T-cell (primary cell): Measurements from ENCODE around the gene GPRIN2. TPM values are rescaled to one million over a fixed set of nuclear protein-coding genes. Genes with fewer than 3 reads are reported as not detected.
A peak's percentile ranks its signal among the peaks of the same experiment; 100 is the strongest.

ENCODE experiments used
- ATAC-seq, 4 experiments: fragments of 200-7000 bp in 3 of 4; fragments of 150-1000 bp in 1 of 4; cut with Tn5 transposase; replicated peaks in 1 of 4; 1 replicate in 3 of 4; 2 replicates in 1 of 4; pipeline ENCODE4 v1.10.0; 2021; ENCODE audit warnings: moderate library complexity in 3 of 4, mild to moderate bottlenecking in 2 of 4, moderate number of reproducible peaks in 1 of 4
- CTCF ChIA-PET, 2 donors: fragments of 300-600 bp; sonication (Branson Sonifier 250); formaldehyde crosslinking; loops; one replicate each; lab custom pipeline; 2022; ENCODE audit warnings: antibody characterized with exemption in 2 of 2; lab: Charles Lee
- POLR2A ChIA-PET, 2 donors: fragments of 300-600 bp; sonication (Branson Sonifier 250); formaldehyde crosslinking; loops; one replicate each; lab custom pipeline; 2022; ENCODE audit warnings: antibody characterized with exemption in 2 of 2; lab: Charles Lee
- DNase-seq, 35 experiments: peaks; one replicate each; pipeline versions ENCODE4 v3.0.0 to v3.0.0-alpha.2; 2013 to 2023
- H3K27ac ChIP-seq: one replicate; pipeline ENCODE4 v1.5.1; 2013; ENCODE audit warnings: low read length
- H3K27me3 ChIP-seq, 2 experiments: replicated peaks in 1 of 2; 1 replicate in 1 of 2; 2 replicates in 1 of 2; pipeline versions ENCODE4 v1.6.1 to v1.7.0; 2013; ENCODE audit warnings: low read length in 1 of 2, mixed read lengths in 1 of 2; ENCODE audit not compliant: control insufficient read depth in 2 of 2, insufficient read depth in 2 of 2; ENCODE audit errors: extremely low read depth in 1 of 2
- H3K36me3 ChIP-seq, 2 donors: 1 replicate in 1 of 2; 2 replicates in 1 of 2; pipeline versions ENCODE4 v1.6.1 to v1.7.0; 2013; ENCODE audit warnings: low read length in 1 of 2; ENCODE audit not compliant: control insufficient read depth in 2 of 2, insufficient read depth in 1 of 2; ENCODE audit errors: extremely low read depth in 1 of 2
- H3K4me1 ChIP-seq, 2 experiments: 1 replicate in 1 of 2; 2 replicates in 1 of 2; pipeline versions ENCODE4 v1.6.1 to v1.7.0; 2013; ENCODE audit warnings: low read length in 2 of 2, mixed read lengths in 1 of 2; ENCODE audit not compliant: insufficient read depth in 2 of 2, control insufficient read depth in 1 of 2; ENCODE audit errors: extremely low read depth in 1 of 2
- H3K4me3 ChIP-seq, 2 donors: 1 replicate in 1 of 2; 2 replicates in 1 of 2; pipeline versions ENCODE4 v1.5.1 to v1.7.0; 2013; ENCODE audit warnings: mild to moderate bottlenecking in 2 of 2, low read length in 1 of 2, moderate library complexity in 1 of 2; ENCODE audit not compliant: control insufficient read depth in 1 of 2; ENCODE audit errors: extremely low read depth in 1 of 2
- H3K9me3 ChIP-seq: 2 replicates; pipeline ENCODE4 v1.7.0; 2013
- H3K27ac Mint-ChIP-seq, 2 donors: one replicate each; pipeline ENCODE4 v1.8.0; 2020 to 2021; ENCODE audit warnings: mild to moderate bottlenecking in 2 of 2, mixed read lengths in 2 of 2
- H3K27me3 Mint-ChIP-seq, 2 donors: one replicate each; pipeline ENCODE4 v1.8.0; 2021 to 2022; ENCODE audit warnings: mixed read lengths in 2 of 2
- H3K36me3 Mint-ChIP-seq: one replicate; pipeline ENCODE4 v1.8.0; 2021; ENCODE audit warnings: mixed read lengths
- H3K4me1 Mint-ChIP-seq, 3 donors: one replicate each; pipeline ENCODE4 v1.8.0; 2020 to 2022; ENCODE audit warnings: mixed read lengths in 3 of 3, mild to moderate bottlenecking in 1 of 3
- H3K4me3 Mint-ChIP-seq, 3 donors: one replicate each; pipeline ENCODE4 v1.8.0; 2020 to 2022; ENCODE audit warnings: mild to moderate bottlenecking in 3 of 3, mixed read lengths in 3 of 3, moderate library complexity in 3 of 3
- H3K9me3 Mint-ChIP-seq, 3 donors: one replicate each; pipeline ENCODE4 v1.8.0; 2020 to 2022; ENCODE audit warnings: mixed read lengths in 3 of 3
- WGBS: methylation state at CpG from one replicate; pipeline ENCODE4 v1.1.5; 2013; ENCODE audit warnings: missing lambda C conversion rate; ENCODE audit not compliant: insufficient coverage; 5-methylcytosine and 5-hydroxymethylcytosine counted together
- total RNA-seq, 35 experiments: library from RNA in 6 of 35; stranded (reverse) in 6 of 35; fragments of 120-200 nt in 1 of 35; gene quantifications; one replicate each; pipeline versions ENCODE4 v1.2.1 to v1.2.4 and lab custom pipeline; 2013 to 2026

GPRIN2 gene
- total RNA-seq, 5 donors from 2014 or later (not counting 1 experiment from before 2014, with no cell fraction given): not detected

DNA sequence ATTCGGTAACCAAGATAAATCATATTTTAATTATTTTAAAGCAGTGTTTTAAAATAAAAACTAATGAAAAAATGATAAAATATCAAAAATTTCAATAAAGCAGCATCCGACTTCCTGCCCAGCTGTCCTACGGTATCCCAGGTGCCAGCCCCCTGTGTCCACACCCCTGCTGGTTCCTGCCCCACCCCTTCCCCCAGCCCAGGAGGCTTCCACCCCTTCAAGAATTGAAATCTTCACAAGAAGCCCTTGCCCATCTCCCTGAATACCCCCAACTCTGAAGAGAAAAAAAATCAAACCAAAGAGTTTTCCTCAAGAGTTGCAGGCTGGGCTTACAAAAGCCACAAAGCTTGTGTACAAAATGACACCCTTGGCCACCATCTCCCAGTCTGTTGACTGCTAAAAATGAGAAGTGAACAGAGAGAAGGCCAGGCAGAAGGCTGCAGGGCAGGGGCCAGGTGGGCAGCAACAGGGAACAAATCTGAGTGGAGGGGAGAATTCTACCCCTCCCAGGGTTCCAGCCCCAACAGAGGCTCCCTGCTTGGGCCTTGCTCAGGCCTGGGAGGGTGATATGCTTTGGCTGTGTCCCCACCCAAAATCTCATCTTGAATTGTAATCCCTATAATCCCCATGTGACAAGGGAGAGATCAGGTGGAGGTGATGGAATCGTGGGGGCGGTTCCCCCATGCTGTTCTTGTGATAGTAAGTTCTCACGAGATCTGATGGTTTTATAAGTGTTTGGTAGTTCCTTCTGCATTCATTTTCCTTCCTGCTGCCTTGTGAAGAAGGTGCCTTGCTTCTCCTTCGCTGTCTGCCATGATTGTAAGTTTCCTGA lies 14.5 kb downstream of the GPRIN2 start:
- no peak overlapping the region for H3K4me3 ChIP-seq
- H3K4me3 Mint-ChIP-seq: no peak overlapping the region
- H3K27ac Mint-ChIP-seq: no peak overlapping the region
- ATAC-seq (no peak), DNase-seq (peak in 3 of 35 experiments; percentile 1 to 21 (median 2))
- peaks cover 38 to 57% of the 10 kb centered on the region in 2 donors for H3K27me3 Mint-ChIP-seq
- no peaks in the 10 kb centered on the region for H3K36me3 ChIP-seq
- H3K27me3 ChIP-seq: peaks cover 12 to 63% of the 10 kb centered on the region in 2 experiments
- WGBS: 69% methylated on average over 4 of the region's 7 CpGs
- H3K9me3 Mint-ChIP-seq: no peaks in the 10 kb centered on the region
- POLR2A ChIA-PET: no interaction called here
- H3K36me3 Mint-ChIP-seq: no peaks in the 10 kb centered on the region
- no peaks in the 10 kb centered on the region for H3K9me3 ChIP-seq
- no peak overlapping the region for H3K27ac ChIP-seq
- peaks cover 5 to 12% (median 5%) of the 10 kb centered on the region in 3 donors for H3K4me1 Mint-ChIP-seq
- CTCF ChIA-PET: no interaction called here
- H3K4me1 ChIP-seq: peaks cover 0 to 9% of the 10 kb centered on the region in 2 experiments

DNA sequence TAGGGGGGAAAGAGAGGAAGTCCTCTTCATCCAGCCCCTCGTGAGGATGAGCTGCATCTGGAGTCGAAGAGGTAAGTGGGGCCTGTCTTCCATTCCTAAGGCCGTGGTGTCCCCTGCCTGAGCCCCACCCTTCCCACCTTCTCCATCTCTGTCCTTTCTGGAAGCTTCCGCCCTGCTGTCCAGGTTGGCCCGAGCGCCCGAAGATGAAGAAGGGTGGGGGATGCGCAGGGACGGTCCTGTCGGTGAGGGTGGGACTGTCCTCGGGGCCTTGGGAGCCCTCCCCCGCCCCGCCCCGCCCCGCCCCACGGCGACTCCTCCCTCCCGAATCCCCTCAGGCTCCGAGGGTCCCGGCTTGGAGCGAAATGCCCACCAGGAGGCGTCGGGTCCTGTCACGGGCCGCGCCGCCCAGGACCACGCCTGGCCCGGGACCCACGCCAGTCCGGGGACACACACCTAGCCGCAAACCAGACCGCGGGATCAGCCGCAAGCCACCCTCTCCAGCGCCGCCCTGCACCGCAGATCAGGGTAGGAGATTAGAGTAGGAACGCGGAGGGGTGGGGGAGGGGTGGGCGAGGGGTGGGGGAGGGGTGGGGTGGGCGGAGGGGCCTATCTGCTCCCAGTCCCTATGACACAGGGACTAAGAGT lies 15.3 kb downstream of the GPRIN2 start:
- H3K36me3 Mint-ChIP-seq: no peaks in the 10 kb centered on the region
- peaks cover 42 to 65% of the 10 kb centered on the region in 2 donors for H3K27me3 Mint-ChIP-seq
- no peaks in the 10 kb centered on the region for H3K9me3 Mint-ChIP-seq
- no peak overlapping the region for H3K27ac ChIP-seq
- H3K27ac Mint-ChIP-seq: no peak overlapping the region
- CTCF ChIA-PET: no interaction called here
- 7% methylated on average over 10 of the region's 42 CpGs for WGBS
- no peak overlapping the region for H3K4me3 ChIP-seq
- H3K4me1 ChIP-seq: peaks cover 0 to 9% of the 10 kb centered on the region in 2 experiments
- no peaks in the 10 kb centered on the region for H3K36me3 ChIP-seq
- no peak for ATAC-seq
- H3K9me3 ChIP-seq: no peaks in the 10 kb centered on the region
- POLR2A ChIA-PET: no interaction called here
- peaks cover 5 to 12% (median 5%) of the 10 kb centered on the region in 3 donors for H3K4me1 Mint-ChIP-seq
- peak in 3 of 35 experiments; percentile 2 to 24 (median 5) for DNase-seq
- peak overlapping the region in 1 of 3 donors; percentile 28 for H3K4me3 Mint-ChIP-seq
- peaks cover 12 to 63% of the 10 kb centered on the region in 2 experiments for H3K27me3 ChIP-seq

DNA sequence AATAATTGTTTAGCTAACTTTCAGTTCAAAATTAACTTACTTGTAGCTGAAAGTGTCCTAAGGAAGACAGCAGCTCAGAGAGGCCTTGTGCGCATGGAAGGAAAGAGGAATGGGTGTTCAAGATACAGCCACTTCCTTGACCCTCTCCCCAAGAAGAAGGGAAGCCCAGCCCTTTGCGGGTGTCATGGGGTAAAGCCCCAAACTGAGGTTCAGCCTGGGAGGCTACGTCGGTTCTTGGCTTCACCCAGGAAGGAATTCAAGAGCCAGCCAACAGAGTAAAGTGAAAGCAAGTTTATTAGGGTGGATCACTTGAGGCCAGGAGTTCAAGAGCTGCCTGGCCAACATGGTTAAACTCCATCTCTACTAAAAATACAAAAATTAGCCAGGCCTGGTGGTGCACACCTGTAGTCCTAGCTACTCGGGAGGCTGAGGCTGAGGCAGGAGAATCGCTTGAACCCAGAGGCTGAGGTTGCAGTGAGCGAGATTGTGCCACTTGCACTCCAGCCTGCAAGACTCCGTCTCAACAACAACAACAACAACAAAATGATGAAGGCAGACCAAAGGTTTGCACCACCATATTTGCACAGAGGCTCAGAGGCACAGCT lies 15.9 kb downstream of the GPRIN2 start:
- Mint-ChIP-seq H3K27ac (no peak overlapping the region), H3K27me3 (peaks cover 42 to 66% of the 10 kb centered on the region in 2 donors), H3K9me3 (no peaks in the 10 kb centered on the region), H3K36me3 (no peaks in the 10 kb centered on the region), H3K4me1 (peaks cover 5 to 12% (median 5%) of the 10 kb centered on the region in 3 donors), H3K4me3 (peak overlapping the region in 2 of 3 donors; percentile 11 to 28)
- H3K27me3 ChIP-seq: peaks cover 12 to 65% of the 10 kb centered on the region in 2 experiments
- no peak overlapping the region for H3K27ac ChIP-seq
- no peak overlapping the region for H3K4me3 ChIP-seq
- ChIA-PET CTCF (no interaction called here), POLR2A (no interaction called here)
- ATAC-seq (no peak), DNase-seq (peak in 1 of 35 experiments; percentile 4)
- no peaks in the 10 kb centered on the region for H3K36me3 ChIP-seq
- 85% methylated on average over 2 of the region's 8 CpGs for WGBS
- H3K9me3 ChIP-seq: no peaks in the 10 kb centered on the region
- H3K4me1 ChIP-seq: peaks cover 0 to 9% of the 10 kb centered on the region in 2 experiments

DNA sequence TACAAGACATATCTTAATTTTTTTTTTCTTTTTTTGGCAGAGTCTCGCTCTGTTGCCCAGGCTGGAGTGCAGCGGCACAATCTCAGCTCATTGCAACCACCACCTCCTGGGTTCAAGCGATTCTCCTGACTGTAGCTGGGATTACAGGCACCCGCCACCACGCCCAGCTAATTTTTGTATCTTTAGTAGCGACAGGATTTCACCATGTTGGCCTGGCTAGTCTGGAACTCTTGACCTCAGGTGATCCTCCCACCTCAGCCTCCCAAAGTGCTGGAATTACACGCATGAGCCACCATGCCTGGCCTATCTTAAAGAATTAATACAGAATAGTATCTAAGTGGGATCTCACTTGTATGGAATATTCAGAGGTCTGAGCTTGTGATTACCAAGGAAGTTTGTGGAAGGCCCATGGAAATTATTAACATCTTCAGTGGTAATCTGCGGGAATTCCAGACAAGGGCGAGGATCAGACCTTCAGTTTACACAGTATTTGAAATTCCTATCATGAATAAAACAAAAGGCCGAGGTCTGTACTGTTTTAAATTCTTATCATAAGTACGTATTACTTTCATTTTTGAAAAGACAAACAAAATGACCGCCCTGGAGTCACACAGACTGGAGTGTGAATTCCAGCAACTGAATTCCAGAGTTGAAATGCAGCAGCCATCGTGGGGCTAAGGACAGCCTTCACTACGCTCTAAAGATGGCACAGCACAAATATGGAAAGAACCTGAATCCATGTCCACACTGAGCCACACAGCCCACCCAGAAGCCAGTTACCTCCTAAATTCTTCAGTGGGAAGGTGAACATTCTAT lies 16.7 kb downstream of the GPRIN2 start:
- H3K36me3 ChIP-seq: no peaks in the 10 kb centered on the region
- no peak for DNase-seq
- CTCF ChIA-PET: interaction anchor here in 1 of 2 donors (0.6 kb wide), 1 partner anchor 1515 kb away, joined by 4 read pairs; no protein-coding TSS in a partner anchor
- Mint-ChIP-seq H3K36me3 (no peaks in the 10 kb centered on the region), H3K4me3 (peak overlapping the region in 1 of 3 donors; percentile 28), H3K27ac (no peak overlapping the region), H3K27me3 (peaks cover 42 to 65% of the 10 kb centered on the region in 2 donors), H3K4me1 (peaks cover 5 to 12% (median 5%) of the 10 kb centered on the region in 3 donors), H3K9me3 (no peaks in the 10 kb centered on the region)
- no peaks in the 10 kb centered on the region for H3K9me3 ChIP-seq
- H3K4me3 ChIP-seq: no peak overlapping the region
- ATAC-seq: no peak
- POLR2A ChIA-PET: interaction anchor here in 1 of 2 donors (0.6 kb wide), 1 partner anchor 12 kb away, joined by 4 read pairs; no protein-coding TSS in a partner anchor
- peaks cover 12 to 66% of the 10 kb centered on the region in 2 experiments for H3K27me3 ChIP-seq
- no peak overlapping the region for H3K27ac ChIP-seq
- WGBS: 81% methylated on average over 9 of the region's 14 CpGs
- H3K4me1 ChIP-seq: peaks cover 0 to 9% of the 10 kb centered on the region in 2 experiments

DNA sequence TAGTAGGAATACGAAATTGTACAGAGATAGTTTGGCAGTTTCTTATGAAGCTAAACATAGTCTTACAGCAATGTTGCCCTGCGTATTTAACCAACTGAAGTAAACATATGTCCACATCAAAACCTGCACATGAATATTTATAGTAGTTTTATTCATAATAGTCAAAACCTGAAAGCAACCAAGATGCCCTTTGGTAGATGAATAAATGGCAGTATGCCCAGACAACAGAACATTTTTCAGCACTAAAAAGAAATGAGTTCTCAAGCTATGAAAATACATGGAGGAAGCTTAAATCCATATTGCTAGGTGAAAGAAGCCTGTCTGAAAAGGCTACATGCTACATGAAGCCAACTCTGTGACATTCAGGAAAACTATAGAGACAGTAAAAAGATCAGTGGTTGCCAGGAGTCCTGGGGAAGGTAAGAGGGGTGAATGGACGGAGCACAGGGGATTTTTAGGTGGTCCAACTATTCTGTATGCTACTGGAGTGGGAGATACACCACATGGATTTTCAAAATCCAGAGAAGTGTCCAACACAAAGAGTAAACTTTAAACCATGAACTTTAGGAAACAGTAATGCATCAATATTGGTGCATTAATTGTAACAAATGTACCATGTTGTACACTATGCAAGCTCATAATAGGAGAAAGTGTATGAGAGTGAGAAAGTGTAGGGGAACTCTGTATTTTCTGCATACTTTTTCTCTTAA lies 17.6 kb downstream of the GPRIN2 start:
- no peak for DNase-seq
- ChIA-PET POLR2A (no interaction called here), CTCF (interaction anchor here in 1 of 2 donors (0.6 kb wide), 1 partner anchor 1516 kb away, joined by 4 read pairs; no protein-coding TSS in a partner anchor)
- no peaks in the 10 kb centered on the region for H3K9me3 ChIP-seq
- peaks cover 0 to 9% of the 10 kb centered on the region in 2 experiments for H3K4me1 ChIP-seq
- Mint-ChIP-seq H3K36me3 (no peaks in the 10 kb centered on the region), H3K4me3 (no peak overlapping the region), H3K27me3 (peaks cover 42 to 61% of the 10 kb centered on the region in 2 donors), H3K4me1 (peaks cover 5 to 12% (median 5%) of the 10 kb centered on the region in 3 donors), H3K9me3 (no peaks in the 10 kb centered on the region), H3K27ac (no peak overlapping the region)
- WGBS: 80% methylated on average over 1 of the region's 3 CpGs
- H3K27me3 ChIP-seq: peaks cover 12 to 64% of the 10 kb centered on the region in 2 experiments
- no peaks in the 10 kb centered on the region for H3K36me3 ChIP-seq
- H3K4me3 ChIP-seq: no peak overlapping the region
- no peak overlapping the region for H3K27ac ChIP-seq
- no peak for ATAC-seq
